Cardiac fibroblast (primary cell): Measurements from ENCODE around the gene CCR7.

Experiments used
- DNase-seq, 2 donors: peaks; one replicate each; pipeline versions ENCODE4 v3.0.0 to v3.0.0-alpha.2; 2010; ENCODE audit warnings: low read depth in 2 of 2
- H3K4me3 ChIP-seq, 2 donors: replicated peaks in 1 of 2; 1 replicate in 1 of 2; 2 replicates in 1 of 2; pipeline ENCODE4 v1.5.1; 2011; ENCODE audit warnings: low read depth in 2 of 2, low read length in 2 of 2, mild to moderate bottlenecking in 2 of 2, moderate library complexity in 1 of 2
- CTCF ChIP-seq: IDR thresholded peaks from one replicate; pipeline ENCODE4 v1.5.1; 2011; ENCODE audit warnings: low read depth, mild to moderate bottlenecking, low read length, inconsistent platforms

CCR7 gene

GRCh38 chr17:40552806-40553693, 12.2 kb downstream of the CCR7 start:
- H3K4me3 ChIP-seq = peak overlapping the region in 1 of 2 donors; percentile 8
- TF ChIP-seq CTCF = no peak
- peak in 1 of 2 donors; percentile 60 for DNase-seq

- DNase-seq = peak; percentile 91 to 99
- no peak for TF ChIP-seq CTCF
- peak overlapping the region in 1 of 2 donors; percentile 2 for H3K4me3 ChIP-seq
Observed at GRCh38 chr17:40551879-40552768, 13.1 kb downstream of the CCR7 start.

GRCh38 chr17:40551091-40551878, 14.0 kb downstream of the CCR7 start:
- no peak overlapping the region for H3K4me3 ChIP-seq
- no peak for TF ChIP-seq CTCF
- DNase-seq = peak; percentile 99 to 100

GRCh38 chr17:40550608-40551007, 14.7 kb downstream of the CCR7 start:
- TF ChIP-seq CTCF = no peak
- H3K4me3 ChIP-seq = no peak overlapping the region
- peak; percentile 97 to 98 for DNase-seq

GRCh38 chr17:40548982-40549685, 16.1 kb downstream of the CCR7 start:
- no peak for TF ChIP-seq CTCF
- H3K4me3 ChIP-seq = no peak overlapping the region
- peak; percentile 94 to 97 for DNase-seq
